Activated CD4-positive, alpha-beta T cell treated with anti-CD3 and anti-CD28 coated beads, Interleukin-2, amount 10 ng/mL, durations not matched to agents 7 days and 5 days (primary cell): ENCODE results near the gene SPDYE6. TPM values are rescaled to one million over a fixed set of nuclear protein-coding genes. Genes with fewer than 3 reads are reported as not detected.

Experiments used
- CTCF ChIA-PET: fragments of 350-600 bp; sonication (Branson Sonifier 250); formaldehyde crosslinking; loops from one replicate; lab custom pipeline; 2021; ENCODE audit warnings: antibody characterized with exemption; lab: Charles Lee
- POLR2A ChIA-PET: fragments of 350-600 bp; sonication (Branson Sonifier 250); formaldehyde crosslinking; loops from one replicate; lab custom pipeline; 2021; ENCODE audit warnings: antibody characterized with exemption; lab: Charles Lee
- DNase-seq: peaks from one replicate; pipeline ENCODE4 v3.0.0-alpha.2; 2020
- H3K27ac Mint-ChIP-seq: one replicate; pipeline ENCODE4 v1.8.0; 2021; ENCODE audit warnings: mild to moderate bottlenecking, moderate library complexity, mixed read lengths
- H3K27me3 Mint-ChIP-seq: one replicate; pipeline ENCODE4 v1.8.0; 2021; ENCODE audit warnings: mixed read lengths
- H3K36me3 Mint-ChIP-seq: one replicate; pipeline ENCODE4 v1.8.0; 2021; ENCODE audit warnings: low read depth, mixed read lengths
- H3K4me1 Mint-ChIP-seq: one replicate; pipeline ENCODE4 v1.8.0; 2021; ENCODE audit warnings: mixed read lengths
- H3K4me3 Mint-ChIP-seq: one replicate; pipeline ENCODE4 v1.8.0; 2021; ENCODE audit warnings: mild to moderate bottlenecking, moderate library complexity, mixed read lengths
- H3K9me3 Mint-ChIP-seq: one replicate; pipeline ENCODE4 v1.8.0; 2021; ENCODE audit warnings: mixed read lengths
- total RNA-seq, 2 experiments: library from RNA; stranded (reverse); gene quantifications; one replicate each; pipeline ENCODE4 v1.2.3, GENCODE V29; 2021

SPDYE6 gene
- total RNA-seq, 2 experiments from 2014 or later, result not detected

DNA sequence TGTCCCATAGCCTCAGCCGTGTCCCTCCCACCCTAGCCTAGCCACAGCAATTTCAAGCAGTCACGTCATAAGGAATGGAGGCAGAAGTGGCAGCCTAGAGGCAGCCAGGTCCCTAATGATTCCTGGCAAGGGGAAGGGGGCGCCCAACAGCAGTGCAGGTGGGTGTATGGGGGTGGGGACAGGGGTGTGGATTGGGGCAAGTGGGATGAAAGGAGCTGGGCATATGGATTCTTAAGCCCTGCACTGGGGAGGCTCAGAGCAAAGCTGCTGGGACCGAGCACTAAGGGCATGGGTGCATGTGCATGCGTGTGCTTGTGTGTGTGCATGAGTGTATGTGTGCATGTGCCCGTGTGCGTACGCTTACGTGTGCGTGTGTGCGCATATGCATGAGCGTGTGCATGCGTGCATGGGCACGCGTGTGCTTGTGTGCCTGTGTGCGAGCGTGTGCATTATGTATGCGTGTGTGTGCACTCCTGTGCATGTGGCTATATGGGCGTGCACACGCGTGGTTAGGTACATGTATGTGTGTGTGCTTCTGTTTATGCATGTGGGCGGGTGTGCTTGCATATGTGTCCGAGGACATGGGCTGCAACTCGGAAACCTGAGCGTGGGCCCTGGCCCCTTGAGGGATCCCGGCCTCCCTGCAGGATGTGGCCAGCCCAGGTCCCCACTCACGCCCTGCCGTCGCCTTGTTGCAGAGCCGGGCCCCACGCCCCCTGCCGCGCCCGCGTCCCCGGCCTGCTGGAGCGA is 35.5 kb downstream of the SPDYE6 start:
- Mint-ChIP-seq H3K9me3 (no peaks in the 10 kb centered on the region), H3K4me1 (peaks cover 4% of the 10 kb centered on the region), H3K27me3 (peaks cover 11% of the 10 kb centered on the region), H3K36me3 (no peaks in the 10 kb centered on the region), H3K27ac (no peak overlapping the region), H3K4me3 (no peak overlapping the region)
- no peak for DNase-seq
- POLR2A ChIA-PET, result no interaction called here
- CTCF ChIA-PET, result no interaction called here

DNA sequence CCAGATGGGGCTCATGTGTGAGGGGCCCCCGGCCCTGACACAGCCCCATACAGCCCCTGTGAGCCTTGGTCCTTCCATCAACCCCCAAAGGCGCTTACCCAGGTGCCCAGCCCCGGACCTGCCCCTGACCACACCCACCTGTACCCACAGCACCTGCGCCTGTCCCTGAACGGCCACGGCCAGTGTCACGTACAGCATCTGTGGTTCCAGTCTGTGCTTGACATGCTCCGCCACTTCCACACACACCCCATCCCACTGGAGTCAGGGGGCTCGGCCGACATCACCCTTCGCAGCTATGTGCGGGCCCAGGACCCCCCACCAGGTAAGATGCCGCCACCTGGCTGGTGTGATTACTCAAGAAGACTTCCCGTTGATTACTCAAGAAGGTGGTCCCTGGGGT is 36.1 kb downstream of the SPDYE6 start:
- no peak for DNase-seq
- POLR2A ChIA-PET, result no interaction called here
- CTCF ChIA-PET, result interaction anchor here (1.0 kb wide), 1 partner anchor 14 kb away, joined by 4 read pairs; no protein-coding TSS in a partner anchor
- Mint-ChIP-seq H3K4me1 (peaks cover 4% of the 10 kb centered on the region), H3K36me3 (no peaks in the 10 kb centered on the region), H3K4me3 (no peak overlapping the region), H3K9me3 (no peaks in the 10 kb centered on the region), H3K27me3 (peaks cover 11% of the 10 kb centered on the region), H3K27ac (no peak overlapping the region)

DNA sequence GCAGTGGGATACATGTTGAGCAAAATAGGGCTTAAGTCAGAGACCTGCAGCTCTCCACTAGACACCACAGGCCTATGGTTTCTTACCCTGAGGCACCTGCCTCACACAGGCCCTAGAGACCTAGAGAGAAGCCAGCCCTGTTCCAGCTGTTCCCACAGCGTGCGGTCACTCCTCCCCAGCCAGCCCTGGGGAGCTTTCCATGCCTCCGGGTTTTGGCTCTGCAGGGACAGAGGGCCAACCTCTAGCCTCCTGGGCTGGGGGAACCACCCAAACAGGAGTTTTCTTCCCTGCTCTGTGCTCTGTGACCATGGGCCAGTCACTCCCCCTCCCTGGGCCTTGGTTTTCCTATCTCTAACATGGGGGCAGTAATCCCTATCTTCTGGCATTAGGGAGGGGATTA is 36.6 kb downstream of the SPDYE6 start:
- DNase-seq, result no peak
- CTCF ChIA-PET, result interaction anchor here (0.6 to 1.0 kb wide), 3 partner anchors 13 to 861 kb away, joined by 3 to 4 read pairs (median 3); no protein-coding TSS in a partner anchor

DNA sequence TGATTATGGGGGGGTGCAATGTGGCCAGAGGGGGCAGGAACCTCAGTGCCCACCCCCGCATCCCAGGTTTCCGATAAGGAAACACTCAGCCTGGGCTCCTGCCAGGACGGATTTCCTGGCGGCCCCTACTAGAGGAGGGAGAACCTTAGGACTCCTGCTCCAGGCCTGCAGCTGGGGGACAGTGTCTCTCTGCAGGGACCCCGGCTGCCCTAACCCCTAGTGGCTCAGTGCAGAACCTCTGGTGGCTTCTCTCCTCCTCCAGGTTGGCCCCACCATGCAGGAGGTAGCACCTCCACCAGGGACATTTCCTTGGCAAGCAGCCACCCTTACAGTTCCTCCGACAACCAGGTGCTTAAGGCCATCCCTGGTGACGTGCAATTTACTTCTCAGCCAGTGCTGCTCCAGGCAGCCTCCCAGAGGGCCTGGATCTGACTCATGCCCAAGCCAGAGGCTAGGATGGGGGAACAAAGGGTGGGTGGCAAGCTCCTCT is 37.7 kb downstream of the SPDYE6 start:
- no peaks in the 10 kb centered on the region for H3K9me3 Mint-ChIP-seq
- H3K27ac Mint-ChIP-seq, result no peak overlapping the region
- ChIA-PET POLR2A (no interaction called here), CTCF (no interaction called here)
- H3K27me3 Mint-ChIP-seq, result peaks cover 11% of the 10 kb centered on the region
- no peak for DNase-seq
- peaks cover 4% of the 10 kb centered on the region for H3K4me1 Mint-ChIP-seq
- no peak overlapping the region for H3K4me3 Mint-ChIP-seq
- H3K36me3 Mint-ChIP-seq, result no peaks in the 10 kb centered on the region

More for the DNA sequence above, 36.6 kb downstream of the SPDYE6 start:
- Mint-ChIP-seq H3K9me3 (no peaks in the 10 kb centered on the region), H3K36me3 (no peaks in the 10 kb centered on the region), H3K27me3 (peaks cover 11% of the 10 kb centered on the region), H3K4me1 (peaks cover 4% of the 10 kb centered on the region), H3K27ac (no peak overlapping the region), H3K4me3 (no peak overlapping the region)
- POLR2A ChIA-PET, result no interaction called here

DNA sequence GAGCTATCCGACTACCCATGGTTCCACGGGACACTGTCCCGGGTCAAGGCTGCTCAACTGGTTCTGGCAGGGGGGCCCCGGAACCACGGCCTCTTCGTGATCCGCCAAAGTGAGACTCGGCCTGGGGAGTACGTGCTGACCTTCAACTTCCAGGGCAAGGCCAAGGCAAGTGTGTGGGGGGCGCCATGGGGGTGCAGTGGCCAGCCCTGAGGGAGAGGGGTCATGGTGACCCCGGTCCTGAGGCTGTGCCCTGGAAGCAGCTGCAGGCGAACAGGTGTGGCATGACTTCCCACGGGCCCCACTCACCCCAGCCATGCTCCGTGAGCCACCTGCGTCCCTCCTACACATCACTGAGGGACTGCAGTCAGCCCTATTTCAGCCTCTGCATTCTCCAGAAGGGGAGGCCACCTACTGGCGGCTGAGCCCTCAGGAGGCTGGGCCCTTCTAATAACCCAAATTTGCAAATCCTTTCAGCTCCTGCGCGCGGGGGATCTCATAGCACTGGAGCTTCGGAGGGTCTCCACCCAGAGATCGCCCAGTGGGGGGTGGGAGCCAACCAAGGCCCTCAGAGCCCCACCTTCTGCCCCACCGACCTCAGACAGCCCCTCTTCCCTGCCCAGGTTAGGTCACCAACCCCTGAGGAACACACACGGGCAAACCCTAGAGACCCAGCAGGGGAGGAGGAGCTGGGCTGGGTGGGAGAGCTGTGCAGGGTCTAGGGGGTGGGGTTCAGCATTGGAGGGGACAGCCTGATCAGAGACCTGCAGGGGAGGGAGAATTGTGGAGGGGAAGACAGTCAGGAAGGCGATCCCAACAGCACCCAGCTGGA is 38.8 kb downstream of the SPDYE6 start:
- Mint-ChIP-seq H3K4me3 (no peak overlapping the region), H3K27me3 (peaks cover 5% of the 10 kb centered on the region), H3K9me3 (no peaks in the 10 kb centered on the region), H3K36me3 (no peaks in the 10 kb centered on the region), H3K27ac (no peak overlapping the region), H3K4me1 (peaks cover 4% of the 10 kb centered on the region)
- no peak for DNase-seq
- ChIA-PET CTCF (interaction anchor here (0.8 to 1.4 kb wide), 2 partner anchors 11 to 23 kb away, joined by 3 to 5 read pairs; no protein-coding TSS in a partner anchor), POLR2A (no interaction called here)

- Mint-ChIP-seq H3K36me3 (no peaks in the 10 kb centered on the region), H3K4me3 (no peak overlapping the region), H3K27ac (no peak overlapping the region), H3K9me3 (no peaks in the 10 kb centered on the region), H3K27me3 (no peaks in the 10 kb centered on the region), H3K4me1 (no peaks in the 10 kb centered on the region)
- ChIA-PET POLR2A (no interaction called here), CTCF (no interaction called here)
- DNase-seq, result no peak
Observed at GRCh38 chr7:102313997-102314780, 42.1 kb downstream of the SPDYE6 start.

GRCh38 chr7:102312317-102312716 is 43.9 kb downstream of the SPDYE6 start:
- no peaks in the 10 kb centered on the region for H3K27me3 Mint-ChIP-seq
- no peaks in the 10 kb centered on the region for H3K36me3 Mint-ChIP-seq
- no peak overlapping the region for H3K27ac Mint-ChIP-seq
- peaks cover 2% of the 10 kb centered on the region for H3K4me1 Mint-ChIP-seq
- no peak overlapping the region for H3K4me3 Mint-ChIP-seq
- DNase-seq, result no peak
- ChIA-PET POLR2A (no interaction called here), CTCF (interaction anchor here (0.9 kb wide), 1 partner anchor 461 kb away, joined by 3 read pairs; no protein-coding TSS in a partner anchor)
- H3K9me3 Mint-ChIP-seq, result no peaks in the 10 kb centered on the region

GRCh38 chr7:102310414-102310815 is 45.8 kb downstream of the SPDYE6 start:
- Mint-ChIP-seq H3K36me3 (no peaks in the 10 kb centered on the region), H3K9me3 (no peaks in the 10 kb centered on the region), H3K27ac (peak overlapping the region; percentile 20), H3K4me3 (no peak overlapping the region), H3K27me3 (no peaks in the 10 kb centered on the region), H3K4me1 (peaks cover 16% of the 10 kb centered on the region)
- ChIA-PET POLR2A (no interaction called here), CTCF (interaction anchor here (1.2 kb wide), 1 partner anchor 1166 kb away, joined by 3 read pairs; no protein-coding TSS in a partner anchor)
- DNase-seq, result no peak

GRCh38 chr7:102306916-102307677 is 49.1 kb downstream of the SPDYE6 start:
- DNase-seq, result peak; percentile 50
- H3K9me3 Mint-ChIP-seq, result no peaks in the 10 kb centered on the region
- no peaks in the 10 kb centered on the region for H3K36me3 Mint-ChIP-seq
- peaks cover 19% of the 10 kb centered on the region for H3K4me1 Mint-ChIP-seq
- ChIA-PET POLR2A (interaction anchor here (0.6 kb wide), 1 partner anchor 47 kb away, joined by 3 read pairs; no protein-coding TSS in a partner anchor), CTCF (interaction anchor here (0.9 to 1.9 kb wide), 9 partner anchors 11 to 84 kb away, joined by 3 to 8 read pairs (median 4); no protein-coding TSS in a partner anchor)
- H3K27ac Mint-ChIP-seq, result peak overlapping the region; percentile 60
- no peak overlapping the region for H3K4me3 Mint-ChIP-seq
- H3K27me3 Mint-ChIP-seq, result no peaks in the 10 kb centered on the region

- no peaks in the 10 kb centered on the region for H3K27me3 Mint-ChIP-seq
- ChIA-PET CTCF (interaction anchor here (0.7 to 1.9 kb wide), 6 partner anchors 14 to 85 kb away, joined by 3 to 8 read pairs (median 4); no protein-coding TSS in a partner anchor), POLR2A (no interaction called here)
- no peak for DNase-seq
- no peaks in the 10 kb centered on the region for H3K36me3 Mint-ChIP-seq
- peaks cover 19% of the 10 kb centered on the region for H3K4me1 Mint-ChIP-seq
- H3K4me3 Mint-ChIP-seq, result no peak overlapping the region
- no peaks in the 10 kb centered on the region for H3K9me3 Mint-ChIP-seq
- no peak overlapping the region for H3K27ac Mint-ChIP-seq
Observed at GRCh38 chr7:102305414-102306268, 50.6 kb downstream of the SPDYE6 start.

GRCh38 chr7:102304668-102305067 is 51.6 kb downstream of the SPDYE6 start:
- POLR2A ChIA-PET, result no interaction called here

More at GRCh38 chr7:102304668-102305067, 51.6 kb downstream of the SPDYE6 start:
- Mint-ChIP-seq H3K9me3 (no peaks in the 10 kb centered on the region), H3K27ac (no peak overlapping the region), H3K36me3 (no peaks in the 10 kb centered on the region), H3K4me1 (peaks cover 19% of the 10 kb centered on the region), H3K4me3 (no peak overlapping the region), H3K27me3 (peaks cover 1% of the 10 kb centered on the region)
- CTCF ChIA-PET, result interaction anchor here (1.2 kb wide), 1 partner anchor 16 kb away, joined by 3 read pairs; no protein-coding TSS in a partner anchor
- no peak for DNase-seq
